Large intestine (tissue), 3 donors: ENCODE results near the gene CC2D2B. TPM values are rescaled to one million over a fixed set of nuclear protein-coding genes. Genes with fewer than 3 reads are reported as not detected.

Experiments used
- DNase-seq, 2 donors: peaks; one replicate each; pipeline versions ENCODE4 v3.0.0 to v3.0.0-alpha.2; 2013
- H3K27ac ChIP-seq: one replicate; pipeline ENCODE4 v1.5.1; 2013; ENCODE audit warnings: low read length
- H3K27me3 ChIP-seq: 2 replicates; pipeline ENCODE4 v1.6.1; 2013; ENCODE audit warnings: low read length; ENCODE audit not compliant: control insufficient read depth, insufficient read depth
- H3K36me3 ChIP-seq: 2 replicates; pipeline ENCODE4 v1.6.1; 2013; ENCODE audit warnings: low read length; ENCODE audit not compliant: control insufficient read depth, insufficient read depth
- H3K4me1 ChIP-seq: one replicate; pipeline ENCODE4 v1.6.1; 2013; ENCODE audit warnings: low read length; ENCODE audit not compliant: control insufficient read depth, insufficient read depth
- H3K4me3 ChIP-seq: one replicate; pipeline ENCODE4 v1.5.1; 2013; ENCODE audit warnings: low read length
- H3K9me3 ChIP-seq: one replicate; pipeline ENCODE4 v1.6.1; 2013; ENCODE audit warnings: mild to moderate bottlenecking, low read depth, low read length, moderate library complexity; ENCODE audit not compliant: control insufficient read depth
- WGBS: methylation state at CpG from one replicate; pipeline ENCODE4 v1.1.5; 2013; ENCODE audit warnings: low lambda C conversion rate; ENCODE audit not compliant: insufficient coverage; 5-methylcytosine and 5-hydroxymethylcytosine counted together
- polyA plus RNA-seq: library from polyadenylated mRNA; unstranded; fragments of 120-200 nt; gene quantifications from one replicate; pipeline ENCODE4 v1.2.1, GENCODE V29; 2013

The CC2D2B gene
- polyA plus RNA-seq, 1 donor, result 1.2 TPM

GRCh38 chr10:96077156-96077555 is 169.4 kb downstream of the CC2D2B start:
- Histone ChIP-seq H3K36me3 (no peaks in the 10 kb centered on the region), H3K27me3 (no peaks in the 10 kb centered on the region), H3K4me1 (no peaks in the 10 kb centered on the region), H3K9me3 (no peaks in the 10 kb centered on the region), H3K4me3 (no peak overlapping the region), H3K27ac (no peak overlapping the region)
- 100% methylated on average over 1 of the region's 3 CpGs for WGBS
- DNase-seq, result no peak

GRCh38 chr10:96082153-96082552 is 174.4 kb downstream of the CC2D2B start:
- Histone ChIP-seq H3K4me3 (no peak overlapping the region), H3K27me3 (no peaks in the 10 kb centered on the region), H3K9me3 (no peaks in the 10 kb centered on the region), H3K36me3 (no peaks in the 10 kb centered on the region), H3K27ac (no peak overlapping the region), H3K4me1 (no peaks in the 10 kb centered on the region)
- WGBS, result no CpG with 5 or more reads among the region's 2 CpGs
- no peak for DNase-seq

Other genes with a start within 250 kb of the CC2D2B start
- 66.9 TPM for gene TCTN3, start 214.0 kb upstream of the CC2D2B start, polyA plus RNA-seq
- 21.3 TPM for gene ENTPD1, start 151.8 kb upstream of the CC2D2B start, polyA plus RNA-seq
- 13.6 TPM for gene CCNJ, start 135.6 kb downstream of the CC2D2B start, polyA plus RNA-seq
- 35.5 TPM for gene ZNF518A, start 222.3 kb downstream of the CC2D2B start, polyA plus RNA-seq